SK-N-SH treated with all-trans-retinoic acid at 6 μM for 48 hours (cell line): ENCODE data around the gene SRPK2.

Experiments used
- BACH2 ChIP-seq: fragments of 250-450 bp; sonication (Bioruptor Pico); IDR thresholded peaks from 2 replicates; pipeline ENCODE4 v1.9.0; 2021; ENCODE audit warnings: mild to moderate bottlenecking, borderline replicate concordance
- ESRRG ChIP-seq: fragments of 250-450 bp; sonication (Bioruptor Pico); IDR thresholded peaks from 2 replicates; pipeline ENCODE4 v1.6.1; 2021; ENCODE audit warnings: mild to moderate bottlenecking
- PPARA ChIP-seq: fragments of 250-450 bp; sonication (Bioruptor Pico); IDR thresholded peaks from 2 replicates; pipeline ENCODE4 v1.5.0; 2020; ENCODE audit warnings: mild to moderate bottlenecking, borderline replicate concordance
- RARB ChIP-seq: fragments of 250-450 bp; sonication (Bioruptor Pico); IDR thresholded peaks from 2 replicates; pipeline ENCODE4 v1.8.0; 2021; ENCODE audit warnings: mild to moderate bottlenecking, moderate library complexity
- ZFP30 ChIP-seq: fragments of 450-650 bp; formaldehyde crosslinking; IDR thresholded peaks from 2 replicates; pipeline ENCODE4 v1.5.0; 2022; ENCODE audit warnings: mild to moderate bottlenecking, moderate library complexity
- ZNF70 ChIP-seq: fragments of 450-650 bp; formaldehyde crosslinking; IDR thresholded peaks from 2 replicates; pipeline ENCODE4 v1.5.0; 2020; ENCODE audit warnings: mild to moderate bottlenecking, moderate library complexity
- ZNF8 ChIP-seq: fragments of 450-650 bp; formaldehyde crosslinking; IDR thresholded peaks from 2 replicates; pipeline ENCODE4 v1.5.0; 2020; ENCODE audit warnings: mild to moderate bottlenecking, moderate library complexity
- TF ChIP-seq, protein P1 (sequence below): fragments of 250-450 bp; sonication (Bioruptor Pico); IDR thresholded peaks from 2 replicates; pipeline ENCODE4 v1.8.0; 2020; ENCODE audit warnings: mild to moderate bottlenecking, moderate library complexity, borderline replicate concordance
- TF ChIP-seq, protein P2 (sequence below): fragments of 250-450 bp; sonication (Bioruptor Pico); IDR thresholded peaks from 2 replicates; pipeline ENCODE4 v1.5.1; 2020; ENCODE audit warnings: low read depth, mild to moderate bottlenecking, moderate library complexity

- no peak for TF ChIP-seq ESRRG (CRISPR knock-in tag)
- TF ChIP-seq ZNF70 (CRISPR knock-in tag): no peak
- no peak for TF ChIP-seq RARB
- no peak for TF ChIP-seq ZFP30 (CRISPR knock-in tag)
- TF ChIP-seq, protein P1, sequence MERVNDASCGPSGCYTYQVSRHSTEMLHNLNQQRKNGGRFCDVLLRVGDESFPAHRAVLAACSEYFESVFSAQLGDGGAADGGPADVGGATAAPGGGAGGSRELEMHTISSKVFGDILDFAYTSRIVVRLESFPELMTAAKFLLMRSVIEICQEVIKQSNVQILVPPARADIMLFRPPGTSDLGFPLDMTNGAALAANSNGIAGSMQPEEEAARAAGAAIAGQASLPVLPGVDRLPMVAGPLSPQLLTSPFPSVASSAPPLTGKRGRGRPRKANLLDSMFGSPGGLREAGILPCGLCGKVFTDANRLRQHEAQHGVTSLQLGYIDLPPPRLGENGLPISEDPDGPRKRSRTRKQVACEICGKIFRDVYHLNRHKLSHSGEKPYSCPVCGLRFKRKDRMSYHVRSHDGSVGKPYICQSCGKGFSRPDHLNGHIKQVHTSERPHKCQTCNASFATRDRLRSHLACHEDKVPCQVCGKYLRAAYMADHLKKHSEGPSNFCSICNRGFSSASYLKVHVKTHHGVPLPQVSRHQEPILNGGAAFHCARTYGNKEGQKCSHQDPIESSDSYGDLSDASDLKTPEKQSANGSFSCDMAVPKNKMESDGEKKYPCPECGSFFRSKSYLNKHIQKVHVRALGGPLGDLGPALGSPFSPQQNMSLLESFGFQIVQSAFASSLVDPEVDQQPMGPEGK: no peak
- TF ChIP-seq, protein P2, sequence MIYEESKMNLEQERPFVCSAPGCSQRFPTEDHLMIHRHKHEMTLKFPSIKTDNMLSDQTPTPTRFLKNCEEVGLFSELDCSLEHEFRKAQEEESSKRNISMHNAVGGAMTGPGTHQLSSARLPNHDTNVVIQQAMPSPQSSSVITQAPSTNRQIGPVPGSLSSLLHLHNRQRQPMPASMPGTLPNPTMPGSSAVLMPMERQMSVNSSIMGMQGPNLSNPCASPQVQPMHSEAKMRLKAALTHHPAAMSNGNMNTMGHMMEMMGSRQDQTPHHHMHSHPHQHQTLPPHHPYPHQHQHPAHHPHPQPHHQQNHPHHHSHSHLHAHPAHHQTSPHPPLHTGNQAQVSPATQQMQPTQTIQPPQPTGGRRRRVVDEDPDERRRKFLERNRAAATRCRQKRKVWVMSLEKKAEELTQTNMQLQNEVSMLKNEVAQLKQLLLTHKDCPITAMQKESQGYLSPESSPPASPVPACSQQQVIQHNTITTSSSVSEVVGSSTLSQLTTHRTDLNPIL (CRISPR knock-in tag): no peak
- TF ChIP-seq BACH2 (CRISPR knock-in tag): no peak
- TF ChIP-seq ZNF8: no peak
- no peak for TF ChIP-seq PPARA (CRISPR knock-in tag)
Measured at GRCh38 chr7:105268056-105268455, 120.7 kb downstream of the SRPK2 start.
